Measurements from ENCODE around the gene ABCF2. TPM values are rescaled to one million over a fixed set of nuclear protein-coding genes. Genes with fewer than 3 reads are reported as not detected.

Gene ABCF2
- polyA plus RNA-seq, 1 donor (not counting 4 experiments of a cell fraction or from before 2014, with no cell fraction given): 33.3 TPM

GRCh38 chr7:151177310-151177709 is 49.7 kb downstream of the ABCF2 start:
- Histone ChIP-seq H3K9me1 (ENCODE audit: control insufficient read depth, extremely low read depth, insufficient read depth, low read length) (no peaks in the 10 kb centered on the region), H2AFZ (ENCODE audit: control insufficient read depth, low read length) (no peak overlapping the region), H3K36me3 (ENCODE audit: control insufficient read depth in 2 of 2, extremely low read depth in 1 of 2, insufficient read depth in 2 of 2, low read length in 2 of 2) (no peaks in the 10 kb centered on the region), H3K79me2 (ENCODE audit: control insufficient read depth, insufficient read depth, low read length) (no peaks in the 10 kb centered on the region), H3K4me2 (ENCODE audit: control insufficient read depth, extremely low read depth, insufficient read depth, low read depth, low read length) (no peak overlapping the region), H3K9ac (ENCODE audit: control insufficient read depth, extremely low read depth, insufficient read depth, low read length) (no peak overlapping the region), H3K4me3 (ENCODE audit: control insufficient read depth in 2 of 3, extremely low read depth in 1 of 3, insufficient read depth in 2 of 3, low read depth in 1 of 3, low read length in 3 of 3) (no peak overlapping the region), H3K27me3 (ENCODE audit: control insufficient read depth, extremely low read depth, insufficient read depth, low read length) (peaks cover 31% of the 10 kb centered on the region), H4K20me1 (ENCODE audit: control insufficient read depth, extremely low read depth, insufficient read depth, low read length) (no peaks in the 10 kb centered on the region), H3K4me1 (ENCODE audit: control insufficient read depth, extremely low read depth, insufficient read depth, low read length) (no peaks in the 10 kb centered on the region), H3K27ac (ENCODE audit: control insufficient read depth, insufficient read depth, low read length) (no peak overlapping the region), H3K9me3 (ENCODE audit: control insufficient read depth, low read depth, low read length) (no peaks in the 10 kb centered on the region)
- TF ChIP-seq CTCF (optimal IDR thresholded peaks at IDR 0.05 in 1 of 3, IDR thresholded peaks at IDR 0.05 in 1 of 3, conservative IDR thresholded peaks at IDR 0.05 in 1 of 3; ENCODE audit: extremely low read depth in 1 of 3, insufficient read depth in 2 of 3, low read length in 3 of 3) (no peak), EZH2 (IDR thresholded peaks at IDR 0.05; ENCODE audit: low read length) (no peak)
- DNase-seq (ENCODE audit: low read depth, low spot score): no peak
- dilution Hi-C loops (cut with MboI; ENCODE audit: extremely low pct_ligation_motif_present, low sequenced_read_pairs): no loop called here
- FAIRE-seq: no peak

GRCh38 chr7:151176401-151176800 is 50.6 kb downstream of the ABCF2 start:
- Histone ChIP-seq H3K4me1 (ENCODE audit: control insufficient read depth, extremely low read depth, insufficient read depth, low read length) (no peaks in the 10 kb centered on the region), H2AFZ (ENCODE audit: control insufficient read depth, low read length) (no peak overlapping the region), H4K20me1 (ENCODE audit: control insufficient read depth, extremely low read depth, insufficient read depth, low read length) (no peaks in the 10 kb centered on the region), H3K27ac (ENCODE audit: control insufficient read depth, insufficient read depth, low read length) (no peak overlapping the region), H3K27me3 (ENCODE audit: control insufficient read depth, extremely low read depth, insufficient read depth, low read length) (peaks cover 31% of the 10 kb centered on the region), H3K4me2 (ENCODE audit: control insufficient read depth, extremely low read depth, insufficient read depth, low read depth, low read length) (no peak overlapping the region), H3K79me2 (ENCODE audit: control insufficient read depth, insufficient read depth, low read length) (no peaks in the 10 kb centered on the region), H3K9me1 (ENCODE audit: control insufficient read depth, extremely low read depth, insufficient read depth, low read length) (no peaks in the 10 kb centered on the region), H3K9me3 (ENCODE audit: control insufficient read depth, low read depth, low read length) (no peaks in the 10 kb centered on the region), H3K36me3 (ENCODE audit: control insufficient read depth in 2 of 2, extremely low read depth in 1 of 2, insufficient read depth in 2 of 2, low read length in 2 of 2) (no peaks in the 10 kb centered on the region), H3K9ac (ENCODE audit: control insufficient read depth, extremely low read depth, insufficient read depth, low read length) (no peak overlapping the region), H3K4me3 (ENCODE audit: control insufficient read depth in 2 of 3, extremely low read depth in 1 of 3, insufficient read depth in 2 of 3, low read depth in 1 of 3, low read length in 3 of 3) (peak overlapping the region in 1 of 3 experiments; percentile 24)
- DNase-seq (ENCODE audit: low read depth, low spot score) (no peak), FAIRE-seq (no peak)
- TF ChIP-seq CTCF (optimal IDR thresholded peaks at IDR 0.05 in 1 of 3, IDR thresholded peaks at IDR 0.05 in 1 of 3, conservative IDR thresholded peaks at IDR 0.05 in 1 of 3; ENCODE audit: extremely low read depth in 1 of 3, insufficient read depth in 2 of 3, low read length in 3 of 3) (no peak), EZH2 (IDR thresholded peaks at IDR 0.05; ENCODE audit: low read length) (no peak)
- dilution Hi-C loops (cut with MboI; ENCODE audit: extremely low pct_ligation_motif_present, low sequenced_read_pairs): no loop called here

Measured in keratinocyte (primary cell).